ENCODE results near the gene NKX1-1.

Gene NKX1-1

DNA sequence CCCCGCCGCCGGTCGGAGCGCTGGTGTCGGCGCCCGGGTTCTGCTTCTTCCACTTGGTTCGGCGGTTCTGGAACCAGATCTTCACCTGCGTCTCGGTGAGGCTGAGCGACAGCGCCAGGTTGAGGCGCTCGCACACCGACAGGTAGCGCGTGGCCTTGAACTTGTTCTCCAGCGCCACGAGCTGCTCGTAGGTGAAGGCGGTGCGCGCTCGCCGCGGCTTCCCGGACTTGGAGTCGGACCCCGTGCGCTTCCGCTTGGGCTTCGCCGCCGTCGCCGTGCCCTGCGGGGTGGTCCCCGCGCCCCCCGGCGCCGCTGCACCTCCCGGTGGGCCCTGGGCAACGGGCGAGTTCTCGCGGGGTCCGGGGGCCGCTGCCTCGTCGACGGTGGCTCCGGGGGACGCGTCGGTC lies 3.1 kb downstream of the NKX1-1 start:
- no peak overlapping the region for H3K4me3 ChIP-seq (ENCODE audit: low read depth, low read length)
- TF ChIP-seq MYC (IDR thresholded peaks at IDR 0.05; ENCODE audit: low read depth, low read length) (no peak), POLR2A (IDR thresholded peaks at IDR 0.05; ENCODE audit: extremely low read depth, insufficient read length) (no peak)
- TF ChIP-seq, protein P1, sequence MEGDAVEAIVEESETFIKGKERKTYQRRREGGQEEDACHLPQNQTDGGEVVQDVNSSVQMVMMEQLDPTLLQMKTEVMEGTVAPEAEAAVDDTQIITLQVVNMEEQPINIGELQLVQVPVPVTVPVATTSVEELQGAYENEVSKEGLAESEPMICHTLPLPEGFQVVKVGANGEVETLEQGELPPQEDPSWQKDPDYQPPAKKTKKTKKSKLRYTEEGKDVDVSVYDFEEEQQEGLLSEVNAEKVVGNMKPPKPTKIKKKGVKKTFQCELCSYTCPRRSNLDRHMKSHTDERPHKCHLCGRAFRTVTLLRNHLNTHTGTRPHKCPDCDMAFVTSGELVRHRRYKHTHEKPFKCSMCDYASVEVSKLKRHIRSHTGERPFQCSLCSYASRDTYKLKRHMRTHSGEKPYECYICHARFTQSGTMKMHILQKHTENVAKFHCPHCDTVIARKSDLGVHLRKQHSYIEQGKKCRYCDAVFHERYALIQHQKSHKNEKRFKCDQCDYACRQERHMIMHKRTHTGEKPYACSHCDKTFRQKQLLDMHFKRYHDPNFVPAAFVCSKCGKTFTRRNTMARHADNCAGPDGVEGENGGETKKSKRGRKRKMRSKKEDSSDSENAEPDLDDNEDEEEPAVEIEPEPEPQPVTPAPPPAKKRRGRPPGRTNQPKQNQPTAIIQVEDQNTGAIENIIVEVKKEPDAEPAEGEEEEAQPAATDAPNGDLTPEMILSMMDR (IDR thresholded peaks at IDR 0.05; ENCODE audit: low read depth, low read length), result no peak
- TF ChIP-seq, protein P2, sequence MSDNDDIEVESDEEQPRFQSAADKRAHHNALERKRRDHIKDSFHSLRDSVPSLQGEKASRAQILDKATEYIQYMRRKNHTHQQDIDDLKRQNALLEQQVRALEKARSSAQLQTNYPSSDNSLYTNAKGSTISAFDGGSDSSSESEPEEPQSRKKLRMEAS (IDR thresholded peaks at IDR 0.05; ENCODE audit: low read depth, low read length), result no peak

DNA sequence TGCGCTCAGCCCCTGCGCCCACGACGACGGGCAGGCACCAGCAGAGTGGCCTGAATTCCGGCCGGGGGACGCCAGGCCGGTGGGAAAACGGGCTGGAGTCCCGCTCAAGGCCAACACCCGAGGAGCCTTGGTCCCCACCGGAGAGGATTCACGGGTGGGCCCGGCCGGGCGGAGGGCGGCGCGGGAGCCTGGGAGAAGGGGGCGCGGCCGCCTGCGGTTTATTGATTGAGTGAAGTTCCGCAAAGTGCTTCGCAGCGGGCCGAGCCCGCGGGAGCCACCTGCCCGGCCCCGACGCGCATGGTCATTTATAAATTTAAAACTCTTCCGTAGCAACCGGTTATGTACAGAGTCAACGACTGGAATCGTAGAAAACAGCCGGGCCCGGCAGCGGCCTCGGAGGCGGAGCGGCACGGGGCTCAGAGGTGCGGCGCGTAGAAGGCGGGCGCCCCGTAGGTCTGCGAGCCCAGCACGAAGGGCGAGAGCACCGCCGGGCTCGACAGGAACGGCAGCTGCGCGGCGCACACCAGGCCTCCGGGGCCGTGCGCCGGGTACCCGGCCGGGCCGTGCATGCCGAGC lies 3.6 kb downstream of the NKX1-1 start:
- no peak overlapping the region for H3K4me3 ChIP-seq (ENCODE audit: low read depth, low read length)
- TF ChIP-seq, protein P1 (IDR thresholded peaks at IDR 0.05; ENCODE audit: low read depth, low read length), result no peak
- TF ChIP-seq, protein P2 (IDR thresholded peaks at IDR 0.05; ENCODE audit: low read depth, low read length), result no peak
- no peak for TF ChIP-seq MYC (IDR thresholded peaks at IDR 0.05; ENCODE audit: low read depth, low read length)
- no peak for TF ChIP-seq POLR2A (IDR thresholded peaks at IDR 0.05; ENCODE audit: extremely low read depth, insufficient read length)
- no peak for DNase-seq (ENCODE audit: low read depth)

More for the DNA sequence above, 3.1 kb downstream of the NKX1-1 start:
- DNase-seq (ENCODE audit: low read depth), result no peak

DNA sequence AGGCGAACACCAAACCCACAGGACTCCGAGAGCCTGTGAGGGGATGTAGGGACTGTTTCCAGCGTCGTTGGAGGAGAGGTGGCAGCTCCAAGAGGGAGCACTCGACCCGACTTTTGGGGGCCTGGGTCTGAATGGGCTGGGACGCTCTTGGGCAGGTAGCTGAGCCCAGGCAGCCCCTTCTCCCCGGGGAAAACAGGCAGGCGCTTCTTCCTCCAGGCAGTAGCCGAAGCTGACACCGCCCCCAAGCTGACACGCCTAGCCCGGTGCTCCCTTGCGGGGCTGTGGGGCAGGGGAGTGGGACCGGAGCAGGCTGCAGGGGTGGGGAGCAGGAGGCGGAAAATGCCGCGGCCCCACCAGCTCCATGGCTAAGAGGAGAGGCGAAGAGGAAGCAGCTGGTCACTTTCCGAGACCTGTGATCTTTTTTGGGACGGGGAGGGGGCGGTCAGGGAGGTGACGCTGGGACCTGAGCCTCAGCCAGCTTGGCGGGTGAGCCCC lies 4.2 kb downstream of the NKX1-1 start:
- no peak overlapping the region for H3K4me3 ChIP-seq (ENCODE audit: low read depth, low read length)
- DNase-seq (ENCODE audit: low read depth), result no peak
- TF ChIP-seq, protein P1 (IDR thresholded peaks at IDR 0.05; ENCODE audit: low read depth, low read length), result no peak
- TF ChIP-seq MYC (IDR thresholded peaks at IDR 0.05; ENCODE audit: low read depth, low read length) (no peak), POLR2A (IDR thresholded peaks at IDR 0.05; ENCODE audit: extremely low read depth, insufficient read length) (no peak)
- TF ChIP-seq, protein P2 (IDR thresholded peaks at IDR 0.05; ENCODE audit: low read depth, low read length), result no peak

DNA sequence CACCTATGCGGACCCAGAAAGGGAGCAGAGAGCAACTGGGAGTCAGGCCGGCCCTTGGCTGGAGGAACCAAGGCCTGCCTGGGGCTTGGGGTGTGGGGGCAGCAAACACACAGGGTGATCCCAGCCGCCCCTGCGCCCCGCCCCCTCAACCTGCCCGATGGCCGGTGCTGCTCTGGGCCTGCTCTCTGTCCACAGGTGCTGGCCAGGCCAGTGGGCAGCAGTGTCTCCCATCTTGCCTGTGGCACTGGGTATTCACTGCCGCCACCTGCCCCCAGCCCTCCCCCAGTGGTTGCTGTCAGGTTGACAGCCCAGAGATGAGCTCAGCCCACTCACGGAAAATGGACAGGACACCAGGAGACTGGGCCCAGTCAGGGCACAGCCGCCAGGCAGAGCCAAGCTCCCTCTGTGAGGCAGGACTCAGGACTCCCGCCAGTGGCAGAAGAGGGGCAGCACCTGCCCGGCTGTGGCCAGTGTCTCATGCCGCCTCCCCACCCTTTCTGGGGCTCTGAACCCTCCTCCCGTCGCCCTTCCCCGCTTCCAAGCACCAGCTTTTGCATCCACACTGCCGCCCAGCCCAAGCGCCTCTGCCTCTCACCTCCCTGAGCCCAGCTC lies 4.7 kb downstream of the NKX1-1 start:
- TF ChIP-seq, protein P1 (IDR thresholded peaks at IDR 0.05; ENCODE audit: low read depth, low read length), result no peak
- TF ChIP-seq MYC (IDR thresholded peaks at IDR 0.05; ENCODE audit: low read depth, low read length), result no peak
- TF ChIP-seq, protein P2 (IDR thresholded peaks at IDR 0.05; ENCODE audit: low read depth, low read length), result no peak
- TF ChIP-seq POLR2A (IDR thresholded peaks at IDR 0.05; ENCODE audit: extremely low read depth, insufficient read length), result no peak
- no peak overlapping the region for H3K4me3 ChIP-seq (ENCODE audit: low read depth, low read length)
- no peak for DNase-seq (ENCODE audit: low read depth)

DNA sequence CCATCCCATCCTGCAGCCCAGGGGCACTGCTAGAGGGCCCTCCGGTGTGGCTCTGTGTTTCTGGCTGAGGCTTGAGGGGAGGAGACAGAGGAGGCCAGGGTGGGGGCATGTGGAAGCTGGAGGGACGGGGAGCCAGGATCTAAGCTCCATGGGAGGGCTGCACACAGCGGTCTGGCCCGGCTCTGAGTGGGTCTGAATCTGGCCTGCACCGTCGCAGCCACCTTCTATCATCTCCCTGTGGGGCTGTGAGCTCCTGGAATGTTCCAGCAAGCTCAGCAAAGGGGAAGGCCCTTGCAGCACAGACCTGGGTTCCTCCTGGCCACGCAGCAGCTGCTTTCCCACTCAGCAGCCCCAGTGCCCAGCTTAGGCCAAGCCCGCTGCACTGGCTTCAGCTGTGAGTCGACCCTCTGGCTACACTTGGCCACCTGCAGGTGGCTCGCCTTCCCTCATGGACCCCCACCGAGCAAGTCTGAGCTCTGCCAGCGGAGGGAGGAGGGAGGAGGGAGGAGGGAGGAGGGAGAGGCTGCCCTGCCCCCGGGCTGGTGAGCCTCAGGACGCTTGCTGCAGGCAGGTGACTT lies 5.3 kb downstream of the NKX1-1 start:
- no peak for DNase-seq (ENCODE audit: low read depth)
- H3K4me3 ChIP-seq (ENCODE audit: low read depth, low read length), result no peak overlapping the region
- TF ChIP-seq, protein P2 (IDR thresholded peaks at IDR 0.05; ENCODE audit: low read depth, low read length), result no peak
- TF ChIP-seq, protein P1 (IDR thresholded peaks at IDR 0.05; ENCODE audit: low read depth, low read length), result no peak
